ENCODE measurements around the gene FITM2. TPM values are rescaled to one million over a fixed set of nuclear protein-coding genes. Genes with fewer than 3 reads are reported as not detected.
"Not testable (repeated sequence)": the region's sequence is repeated elsewhere in the genome, so short reads cannot be mapped to it uniquely, and the experiment has no call there.

Gene FITM2
- total RNA-seq, 6 experiments from 2014 or later, result 11.3 to 13.6 (median 13.1) TPM

- Mint-ChIP-seq H3K4me1 (ENCODE audit: low read depth) (no peaks in the 10 kb centered on the region), H3K27ac (no peak overlapping the region), H3K4me3 (no peak overlapping the region), H3K9me3 (no peaks in the 10 kb centered on the region), H3K27me3 (ENCODE audit: insufficient read depth) (peaks cover 40% of the 10 kb centered on the region), H3K36me3 (ENCODE audit: low read depth) (no peaks in the 10 kb centered on the region)
- TF ChIP-seq, protein P1, sequence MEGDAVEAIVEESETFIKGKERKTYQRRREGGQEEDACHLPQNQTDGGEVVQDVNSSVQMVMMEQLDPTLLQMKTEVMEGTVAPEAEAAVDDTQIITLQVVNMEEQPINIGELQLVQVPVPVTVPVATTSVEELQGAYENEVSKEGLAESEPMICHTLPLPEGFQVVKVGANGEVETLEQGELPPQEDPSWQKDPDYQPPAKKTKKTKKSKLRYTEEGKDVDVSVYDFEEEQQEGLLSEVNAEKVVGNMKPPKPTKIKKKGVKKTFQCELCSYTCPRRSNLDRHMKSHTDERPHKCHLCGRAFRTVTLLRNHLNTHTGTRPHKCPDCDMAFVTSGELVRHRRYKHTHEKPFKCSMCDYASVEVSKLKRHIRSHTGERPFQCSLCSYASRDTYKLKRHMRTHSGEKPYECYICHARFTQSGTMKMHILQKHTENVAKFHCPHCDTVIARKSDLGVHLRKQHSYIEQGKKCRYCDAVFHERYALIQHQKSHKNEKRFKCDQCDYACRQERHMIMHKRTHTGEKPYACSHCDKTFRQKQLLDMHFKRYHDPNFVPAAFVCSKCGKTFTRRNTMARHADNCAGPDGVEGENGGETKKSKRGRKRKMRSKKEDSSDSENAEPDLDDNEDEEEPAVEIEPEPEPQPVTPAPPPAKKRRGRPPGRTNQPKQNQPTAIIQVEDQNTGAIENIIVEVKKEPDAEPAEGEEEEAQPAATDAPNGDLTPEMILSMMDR (IDR thresholded peaks at IDR 0.05), result no peak
- no peak for DNase-seq
Measured at GRCh38 chr20:44331201-44331600, 20.2 kb upstream of the FITM2 start.

- Mint-ChIP-seq H3K27me3 (ENCODE audit: insufficient read depth) (peaks cover 33% of the 10 kb centered on the region), H3K4me1 (ENCODE audit: low read depth) (no peaks in the 10 kb centered on the region), H3K27ac (no peak overlapping the region), H3K4me3 (no peak overlapping the region), H3K36me3 (ENCODE audit: low read depth) (no peaks in the 10 kb centered on the region), H3K9me3 (no peaks in the 10 kb centered on the region)
- DNase-seq, result no peak
- TF ChIP-seq, protein P1 (IDR thresholded peaks at IDR 0.05), result no peak
Measured at GRCh38 chr20:44328428-44328827, 17.4 kb upstream of the FITM2 start.

GRCh38 chr20:44327748-44328147 is 16.7 kb upstream of the FITM2 start:
- not testable (repeated sequence) for H3K4me3 Mint-ChIP-seq; DNase-seq; H3K36me3 Mint-ChIP-seq (ENCODE audit: low read depth); H3K27ac Mint-ChIP-seq; H3K9me3 Mint-ChIP-seq; H3K4me1 Mint-ChIP-seq (ENCODE audit: low read depth)
- peaks cover 28% of the 10 kb centered on the region for H3K27me3 Mint-ChIP-seq (ENCODE audit: insufficient read depth)

DNA sequence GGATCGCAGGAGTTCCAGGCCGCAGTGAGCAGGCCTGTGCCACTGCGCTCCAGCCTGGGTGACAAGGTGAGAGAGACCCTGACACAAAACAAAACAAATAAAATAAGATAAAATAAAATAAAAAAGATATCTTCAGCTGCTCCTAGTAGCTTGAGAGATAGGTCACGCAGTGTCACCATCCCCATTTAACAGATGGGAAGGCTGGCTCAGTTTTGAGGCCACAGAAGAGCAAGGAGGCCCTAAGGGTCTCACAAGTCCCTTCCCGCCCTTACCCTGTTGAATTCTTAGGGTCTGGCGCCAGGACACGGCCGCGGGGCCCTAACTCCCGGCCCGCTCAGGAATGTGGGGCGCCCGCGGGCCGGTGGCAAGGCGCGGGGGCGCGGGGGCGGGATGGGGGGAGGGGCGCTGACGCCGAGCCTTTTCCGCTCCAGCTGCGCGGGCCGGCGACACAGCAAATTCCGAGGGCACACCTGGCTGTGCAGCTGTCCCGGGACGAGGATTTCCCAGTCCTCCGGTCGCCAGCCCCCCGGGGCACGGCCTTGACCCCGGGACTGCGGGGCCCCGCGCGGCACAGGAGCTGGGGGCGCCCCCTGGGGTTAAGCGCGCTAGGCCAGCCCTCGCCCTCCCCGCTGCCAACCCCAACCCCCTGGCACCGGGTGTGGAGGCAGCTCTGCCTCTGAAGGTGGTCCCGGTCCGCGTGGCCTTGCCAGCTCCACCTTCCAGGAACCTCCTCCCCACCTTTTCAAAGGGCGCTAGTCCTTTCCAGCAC is 15.6 kb upstream of the FITM2 start:
- Mint-ChIP-seq H3K4me1 (ENCODE audit: low read depth) (no peaks in the 10 kb centered on the region), H3K36me3 (ENCODE audit: low read depth) (no peaks in the 10 kb centered on the region), H3K27me3 (ENCODE audit: insufficient read depth) (peaks cover 20% of the 10 kb centered on the region), H3K9me3 (no peaks in the 10 kb centered on the region), H3K4me3 (no peak overlapping the region), H3K27ac (no peak overlapping the region)
- TF ChIP-seq, protein P1 (IDR thresholded peaks at IDR 0.05), result no peak
- DNase-seq, result no peak

GRCh38 chr20:44324343-44324742 is 13.3 kb upstream of the FITM2 start:
- H3K27ac Mint-ChIP-seq, result no peak overlapping the region
- H3K36me3 Mint-ChIP-seq (ENCODE audit: low read depth), result no peaks in the 10 kb centered on the region
- no peaks in the 10 kb centered on the region for H3K4me1 Mint-ChIP-seq (ENCODE audit: low read depth)
- no peak for DNase-seq
- peaks cover 6% of the 10 kb centered on the region for H3K27me3 Mint-ChIP-seq (ENCODE audit: insufficient read depth)
- TF ChIP-seq, protein P1 (IDR thresholded peaks at IDR 0.05), result no peak
- H3K9me3 Mint-ChIP-seq, result no peaks in the 10 kb centered on the region
- no peak overlapping the region for H3K4me3 Mint-ChIP-seq

DNA sequence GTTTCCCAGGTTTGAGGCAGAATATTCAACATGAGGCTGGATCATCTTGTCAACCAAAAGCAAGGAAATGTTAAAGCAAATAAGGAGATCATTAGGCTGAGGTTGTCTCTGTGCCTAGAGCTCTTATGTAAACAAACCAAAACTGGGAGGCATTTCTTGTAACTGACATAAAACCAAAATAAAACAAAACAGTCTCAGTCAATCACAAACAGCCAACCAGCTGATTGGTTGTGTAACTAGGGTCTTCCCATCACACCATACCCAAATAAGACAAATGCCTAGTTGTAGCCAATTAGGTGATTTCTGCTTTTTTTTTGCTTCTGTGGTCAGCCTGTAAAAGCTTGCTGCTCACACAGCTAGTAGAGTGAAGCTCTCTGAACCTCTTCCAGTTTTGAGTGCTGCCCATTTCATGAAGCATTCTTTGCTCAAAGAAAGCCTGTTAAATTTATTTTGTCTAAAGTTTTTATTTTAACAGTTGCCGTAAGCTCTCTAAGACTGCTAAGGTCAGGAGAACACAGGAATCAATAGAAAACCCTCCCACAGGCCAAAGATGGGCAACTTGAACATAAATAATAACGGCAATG is 8.9 kb upstream of the FITM2 start:
- no peak overlapping the region for H3K27ac Mint-ChIP-seq
- no peaks in the 10 kb centered on the region for H3K9me3 Mint-ChIP-seq
- H3K36me3 Mint-ChIP-seq (ENCODE audit: low read depth), result no peaks in the 10 kb centered on the region
- H3K4me3 Mint-ChIP-seq, result no peak overlapping the region
- DNase-seq, result no peak
- peaks cover 17% of the 10 kb centered on the region for H3K27me3 Mint-ChIP-seq (ENCODE audit: insufficient read depth)
- no peaks in the 10 kb centered on the region for H3K4me1 Mint-ChIP-seq (ENCODE audit: low read depth)
- TF ChIP-seq, protein P1 (IDR thresholded peaks at IDR 0.05), result no peak
